Urothelium cell line (cell line): ENCODE measurements around the gene ADGRD1.

Experiments used
- DNase-seq: peaks from one replicate; pipeline ENCODE4 v3.0.0; 2011; ENCODE audit warnings: low spot score, mixed read lengths
- FAIRE-seq: peaks from 2 replicates; lab custom pipeline; 2011; peaks lifted over from hg19 to GRCh38; lab: Jason Lieb, UNC

Gene ADGRD1

DNA sequence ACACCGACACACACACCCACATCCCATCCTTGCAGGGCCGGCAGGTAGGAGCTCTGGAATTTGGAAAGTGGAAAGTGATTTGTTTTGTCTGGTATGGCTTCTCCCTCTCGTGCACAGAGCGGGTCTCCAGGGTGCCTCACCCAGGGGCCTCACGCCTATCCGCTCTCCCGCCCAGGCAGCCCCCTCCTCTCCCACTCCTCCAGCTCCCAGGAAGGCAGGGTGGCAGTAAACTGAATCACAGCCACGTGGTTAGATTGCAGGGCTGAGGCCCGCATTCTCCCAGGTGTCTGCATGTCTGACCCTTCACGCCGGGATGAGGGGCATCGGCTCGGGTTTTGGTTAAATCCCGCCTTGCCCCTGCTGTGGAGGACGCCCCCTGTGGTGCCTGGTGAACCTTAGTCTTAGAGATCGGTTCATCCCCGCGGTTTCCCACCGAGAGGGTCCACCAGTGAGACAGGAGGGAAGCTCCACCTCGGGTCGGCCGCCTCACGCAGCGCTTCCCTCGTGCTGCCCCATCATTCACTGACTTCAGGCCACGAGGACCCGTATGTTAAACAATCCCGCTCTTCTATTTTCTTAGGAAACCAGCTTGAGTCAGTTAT, 64.4 kb downstream of the ADGRD1 start:
- DNase-seq = no peak

GRCh38 chr12:131018808-131019397, 65.2 kb downstream of the ADGRD1 start:
- DNase-seq (no peak), FAIRE-seq (no peak)

More for the DNA sequence above, 64.4 kb downstream of the ADGRD1 start:
- FAIRE-seq = no peak

- no peak for FAIRE-seq
Measured at GRCh38 chr12:131020326-131021153, 66.8 kb downstream of the ADGRD1 start.

DNA sequence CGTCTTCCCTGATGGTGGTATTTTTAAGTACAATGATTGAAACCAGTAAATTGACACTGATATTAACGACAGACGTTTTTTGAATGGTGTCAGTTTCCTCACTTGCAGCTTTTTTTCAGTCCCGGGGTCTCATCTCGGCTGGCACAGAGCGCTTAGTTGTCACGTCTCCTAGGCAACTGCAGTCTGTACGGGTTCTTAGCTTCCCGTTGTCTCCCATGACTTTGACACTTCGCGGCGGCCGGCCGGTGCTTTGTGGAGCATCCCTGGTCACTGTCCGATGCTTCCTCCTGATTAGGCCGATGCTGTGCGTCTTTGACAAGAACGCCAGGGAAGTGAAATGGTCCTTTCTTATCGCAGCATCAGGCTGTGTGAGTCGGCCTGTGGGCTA, 67.4 kb downstream of the ADGRD1 start:
- DNase-seq = no peak
- no peak for FAIRE-seq

More at GRCh38 chr12:131020326-131021153, 66.8 kb downstream of the ADGRD1 start:
- DNase-seq = no peak

DNA sequence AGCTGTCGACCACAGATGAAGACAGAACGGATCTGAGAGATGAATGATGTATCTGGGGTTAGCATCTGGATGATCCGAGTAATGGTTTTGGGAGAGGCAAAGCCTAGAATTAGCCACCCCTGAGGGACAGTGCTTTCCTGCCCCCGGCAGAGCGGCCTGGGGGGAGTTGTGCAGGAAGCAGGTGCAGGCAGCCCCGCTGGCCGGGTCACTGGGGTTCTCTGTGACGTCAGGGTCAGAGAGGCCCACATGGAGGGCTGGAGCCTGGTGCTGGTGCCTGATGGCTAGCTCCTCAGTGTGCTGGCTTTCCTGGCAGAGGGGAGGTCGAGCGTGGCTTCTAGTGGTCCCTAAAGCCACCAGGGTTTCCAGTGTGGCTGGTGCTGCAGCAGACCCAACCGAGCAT, 70.3 kb downstream of the ADGRD1 start:
- FAIRE-seq (no peak), DNase-seq (no peak)

- DNase-seq (no peak), FAIRE-seq (no peak)
Measured at GRCh38 chr12:131024721-131025120, 71.0 kb downstream of the ADGRD1 start.

DNA sequence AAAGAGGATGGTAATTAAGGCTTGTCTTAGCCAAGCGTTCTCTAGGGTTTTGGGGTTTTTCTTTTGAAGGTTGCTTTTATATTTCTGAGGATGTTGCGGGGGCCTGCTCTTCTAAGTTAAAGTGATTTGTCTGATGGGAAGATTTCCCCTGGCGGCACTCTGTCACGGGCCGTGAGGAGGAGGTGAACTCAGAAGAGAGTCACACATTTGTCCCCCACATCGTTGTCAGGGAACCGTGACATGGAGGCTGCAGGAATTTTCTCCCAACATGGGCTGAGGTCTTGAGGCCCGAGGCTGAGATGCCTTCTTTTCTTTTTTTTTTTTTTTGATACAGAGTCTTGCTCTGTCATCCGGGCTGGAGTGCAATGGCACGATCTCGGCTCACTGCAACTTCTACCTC, 71.5 kb downstream of the ADGRD1 start:
- no peak for FAIRE-seq

GRCh38 chr12:131025939-131026702, 72.4 kb downstream of the ADGRD1 start:
- FAIRE-seq = no peak

More for the DNA sequence above, 71.5 kb downstream of the ADGRD1 start:
- no peak for DNase-seq

DNA sequence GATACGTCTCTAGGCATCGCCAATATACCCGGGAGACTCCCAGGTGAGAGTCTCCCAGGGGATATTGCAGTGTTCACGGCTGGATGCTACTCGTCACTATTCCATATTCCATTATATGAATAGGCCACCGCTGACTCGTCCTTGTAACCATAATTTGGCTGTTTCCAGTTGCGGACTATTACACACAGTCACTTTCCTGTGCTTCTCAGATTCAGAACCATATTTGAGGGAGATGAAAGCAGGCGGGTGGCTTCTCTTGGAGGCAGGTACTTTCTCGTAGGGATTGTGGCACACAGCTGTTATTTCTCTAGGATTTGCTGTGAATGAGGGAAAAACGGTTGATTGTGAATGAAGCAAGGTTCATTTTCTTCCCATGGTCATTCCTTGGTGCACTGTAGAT, 73.0 kb downstream of the ADGRD1 start:
- FAIRE-seq (no peak), DNase-seq (no peak)

More at GRCh38 chr12:131025939-131026702, 72.4 kb downstream of the ADGRD1 start:
- DNase-seq = no peak

DNA sequence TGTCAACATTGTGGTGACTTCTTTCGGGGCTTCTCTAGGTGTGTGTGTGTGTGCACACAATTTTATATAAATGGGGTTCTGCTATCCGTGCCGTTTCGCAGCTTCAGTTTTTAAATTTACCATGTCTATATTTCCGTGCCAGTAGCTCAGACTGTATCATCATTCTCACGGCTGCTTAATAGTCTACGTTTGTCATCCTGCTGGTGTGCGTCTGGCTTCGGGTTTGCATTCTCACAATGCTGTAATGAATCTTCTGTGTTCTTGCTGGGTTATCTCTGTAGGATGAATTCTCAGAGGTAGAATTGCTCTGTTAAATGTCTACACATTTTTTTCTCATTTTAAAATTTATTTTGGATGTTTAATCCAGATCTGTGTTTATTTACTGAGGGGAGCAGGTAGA, 73.6 kb downstream of the ADGRD1 start:
- FAIRE-seq (no peak), DNase-seq (no peak)

DNA sequence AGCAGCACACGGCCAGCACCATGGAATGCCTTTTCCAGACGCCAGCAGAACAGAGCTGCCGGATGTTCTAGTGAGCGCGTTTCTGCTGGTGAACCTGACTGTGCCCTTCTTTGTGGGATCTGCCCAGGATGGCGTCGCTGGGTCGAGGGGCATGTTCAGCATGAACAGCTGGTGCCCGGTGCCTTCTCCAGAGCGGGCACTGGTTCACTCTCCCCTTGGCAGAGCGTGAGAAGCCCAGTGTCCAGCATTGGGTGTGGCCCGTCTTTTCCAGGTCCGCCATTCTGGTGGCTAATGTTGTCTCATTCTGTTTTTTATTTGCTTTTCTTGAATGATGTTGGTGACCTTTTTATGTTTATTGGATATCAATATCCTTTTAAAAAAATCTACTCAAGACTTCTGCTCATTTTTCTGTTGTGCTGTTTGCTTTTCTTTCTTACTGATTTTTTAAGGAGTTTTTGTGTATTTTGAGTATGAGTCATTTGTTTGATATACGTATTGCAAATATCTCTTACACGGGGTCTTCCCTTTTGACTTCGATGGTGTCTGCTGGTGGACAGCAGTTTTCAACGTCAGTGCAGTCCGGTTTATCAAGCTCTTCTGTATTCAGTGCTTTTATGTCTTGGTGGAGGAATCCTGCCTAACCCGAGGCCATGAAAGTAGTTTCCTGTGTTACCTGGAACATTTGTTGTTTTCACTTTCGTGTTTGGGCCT, 74.3 kb downstream of the ADGRD1 start:
- FAIRE-seq (no peak), DNase-seq (no peak)

DNA sequence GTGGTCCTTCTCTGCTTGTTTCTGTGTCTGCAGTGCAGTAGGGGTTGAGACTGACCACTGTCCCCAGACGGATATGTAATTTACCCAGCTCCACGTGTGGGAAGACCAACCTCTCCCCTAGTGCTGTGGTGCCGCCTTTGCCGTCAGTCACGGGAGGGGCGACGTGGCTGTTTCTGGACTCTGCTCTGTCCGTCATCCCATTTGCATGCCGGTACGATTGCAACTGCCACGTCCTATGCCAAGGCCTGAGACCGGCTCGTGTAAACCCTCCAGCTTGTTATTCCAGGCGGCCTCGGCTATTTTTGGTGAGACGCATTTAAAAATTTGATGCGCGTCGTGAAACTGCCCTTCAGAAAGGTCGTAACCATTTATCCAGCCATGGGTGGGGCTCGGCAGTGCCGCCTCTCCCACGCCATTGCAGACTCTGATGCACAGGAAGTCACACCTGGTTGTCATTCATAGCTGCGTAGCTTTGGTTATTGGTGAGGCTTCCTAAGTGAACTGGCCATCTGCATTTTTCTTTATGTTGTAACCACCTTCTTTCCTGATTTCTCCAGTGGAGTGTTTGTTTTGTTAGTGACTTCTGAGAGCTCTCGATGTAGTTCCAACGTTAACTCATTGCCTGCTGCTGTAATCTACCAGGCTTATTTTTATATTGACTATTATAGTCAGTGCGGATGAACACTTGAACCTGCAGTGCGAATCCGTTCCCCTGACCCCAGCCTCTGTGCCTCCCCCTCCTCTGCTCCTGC, 75.1 kb downstream of the ADGRD1 start:
- DNase-seq = no peak
- no peak for FAIRE-seq

DNA sequence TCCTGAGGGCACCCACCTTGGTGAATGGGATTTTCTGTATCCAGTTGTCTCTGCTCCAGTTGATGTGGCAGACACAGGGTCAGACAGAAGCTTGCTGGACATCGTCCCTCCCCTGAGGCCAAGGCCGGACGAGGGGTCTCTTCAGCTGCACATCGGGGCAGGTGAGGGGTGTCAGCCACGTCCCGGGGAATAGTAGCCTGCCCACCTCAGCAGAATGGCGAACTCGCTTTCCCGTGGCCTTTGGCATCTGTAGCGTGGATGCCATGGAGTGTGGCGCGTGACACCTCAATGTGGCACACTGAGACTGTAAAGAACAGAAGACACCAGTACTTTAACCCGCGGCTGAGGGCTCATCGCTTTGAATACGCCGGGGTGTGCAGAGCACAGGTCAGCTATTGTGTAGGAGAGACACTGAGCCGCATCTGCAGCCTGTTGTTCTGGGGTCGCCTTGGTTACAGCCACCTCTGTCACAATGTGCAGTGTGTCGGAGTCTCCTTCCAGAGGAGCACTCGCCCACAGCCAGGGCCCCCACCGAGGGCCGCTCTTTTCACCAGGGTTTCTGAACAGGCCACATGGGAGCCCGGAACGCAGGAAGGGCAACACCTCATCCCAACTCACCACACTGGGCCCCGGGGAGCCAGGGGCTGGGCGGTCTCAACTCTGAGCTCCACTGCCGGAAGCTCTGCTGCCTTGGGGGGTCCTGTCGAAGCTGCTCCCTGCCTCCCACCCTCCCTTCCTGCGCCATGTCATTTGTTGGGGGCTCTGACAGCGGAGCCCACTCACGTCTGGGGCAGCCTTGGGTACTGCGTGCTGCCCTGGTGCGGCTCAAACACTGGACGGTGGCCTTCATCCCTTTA, 77.0 kb downstream of the ADGRD1 start:
- no peak for DNase-seq
- FAIRE-seq = no peak

DNA sequence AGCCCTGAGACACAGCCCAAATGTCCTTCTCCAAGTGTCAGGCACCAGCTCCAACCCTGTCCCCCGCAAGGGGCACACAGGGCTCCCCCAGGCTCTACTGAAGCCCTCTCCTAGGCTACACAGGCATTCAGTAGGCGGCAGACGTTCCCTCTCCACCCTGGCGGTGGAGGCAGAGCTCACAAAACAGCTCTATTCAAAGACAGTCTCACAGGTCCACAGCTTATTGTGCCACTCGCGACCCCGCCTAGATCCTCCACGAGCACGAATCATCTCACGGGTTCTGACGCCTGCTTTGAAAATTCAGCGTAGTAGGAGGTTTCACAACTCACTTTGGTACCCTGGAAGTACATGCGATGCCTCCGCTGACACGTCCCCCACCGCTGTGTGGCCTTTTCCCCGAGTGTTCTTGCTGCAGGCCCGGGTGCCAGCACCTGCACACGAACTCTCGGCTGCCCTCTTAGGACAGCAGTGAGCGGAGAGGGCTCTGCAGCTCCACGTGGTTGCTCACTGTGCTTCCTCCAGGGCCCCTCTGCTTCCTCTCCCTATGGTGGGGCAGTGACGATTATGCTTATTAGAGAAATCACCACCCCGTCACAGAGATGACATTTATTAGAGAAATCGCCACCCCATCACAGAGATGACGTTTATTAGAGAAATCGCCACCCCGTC, 78.5 kb downstream of the ADGRD1 start:
- no peak for DNase-seq
- no peak for FAIRE-seq

GRCh38 chr12:131033486-131033885, 79.8 kb downstream of the ADGRD1 start:
- FAIRE-seq = no peak
- no peak for DNase-seq

DNA sequence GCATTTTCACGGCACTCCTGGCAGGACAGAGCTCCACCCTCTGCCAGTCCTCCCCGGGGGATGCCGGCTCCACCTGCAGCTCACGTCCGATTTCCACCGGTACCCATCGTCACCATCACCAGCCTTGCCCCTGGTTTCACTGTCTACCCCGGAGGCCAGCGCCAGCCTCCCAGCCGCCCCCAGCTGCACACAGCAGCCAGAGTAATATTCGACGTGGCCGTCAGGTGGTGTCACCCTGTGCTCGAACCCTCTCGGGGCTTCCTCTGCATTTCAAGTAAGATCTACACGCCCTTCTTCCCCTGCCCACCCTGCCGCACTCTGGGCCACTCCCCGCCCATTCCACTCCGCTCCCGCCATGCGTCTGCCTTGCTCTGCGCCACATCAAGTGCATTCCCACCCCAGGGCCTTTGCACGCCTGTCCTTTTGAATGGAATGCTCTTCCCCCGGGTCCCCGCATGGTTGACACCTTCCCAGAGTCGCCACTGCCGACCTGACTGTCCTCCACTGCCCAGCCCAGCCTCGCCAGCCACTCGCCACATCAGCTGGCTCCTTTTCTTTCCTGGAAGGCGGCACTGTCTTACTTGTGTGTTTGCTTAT, 80.3 kb downstream of the ADGRD1 start:
- FAIRE-seq = no peak
- DNase-seq = no peak

DNA sequence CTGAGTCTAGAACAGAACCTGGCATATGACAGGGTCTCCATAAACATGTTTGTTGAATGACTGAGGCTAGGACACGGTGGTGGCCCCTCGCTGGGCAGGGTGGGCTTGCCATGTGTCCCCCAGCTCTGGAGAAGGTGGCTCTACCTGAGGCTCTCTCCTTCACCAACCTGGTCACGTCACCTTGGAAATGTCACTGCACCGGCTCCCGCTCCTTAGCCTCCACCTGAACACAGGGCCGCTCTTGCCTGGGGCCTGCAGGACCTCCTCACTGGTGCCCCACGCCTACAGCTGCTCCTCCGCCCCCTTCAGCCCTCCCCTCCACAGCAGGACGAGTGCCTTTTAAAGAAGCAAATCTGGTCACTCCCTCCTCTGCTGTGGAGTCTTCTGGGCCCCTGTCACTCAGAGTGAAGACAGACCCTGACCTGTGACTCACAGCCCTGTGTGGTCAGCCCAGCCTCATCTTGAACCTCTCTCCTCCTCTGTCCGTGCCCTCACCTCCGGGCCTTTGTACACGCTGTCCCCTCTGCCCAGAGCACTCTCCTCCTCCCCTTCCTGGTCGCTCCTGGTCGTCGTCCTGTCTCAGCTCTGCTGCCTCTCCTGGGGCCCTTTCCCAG, 81.0 kb downstream of the ADGRD1 start:
- peak; percentile 15 for DNase-seq
- no peak for FAIRE-seq

DNA sequence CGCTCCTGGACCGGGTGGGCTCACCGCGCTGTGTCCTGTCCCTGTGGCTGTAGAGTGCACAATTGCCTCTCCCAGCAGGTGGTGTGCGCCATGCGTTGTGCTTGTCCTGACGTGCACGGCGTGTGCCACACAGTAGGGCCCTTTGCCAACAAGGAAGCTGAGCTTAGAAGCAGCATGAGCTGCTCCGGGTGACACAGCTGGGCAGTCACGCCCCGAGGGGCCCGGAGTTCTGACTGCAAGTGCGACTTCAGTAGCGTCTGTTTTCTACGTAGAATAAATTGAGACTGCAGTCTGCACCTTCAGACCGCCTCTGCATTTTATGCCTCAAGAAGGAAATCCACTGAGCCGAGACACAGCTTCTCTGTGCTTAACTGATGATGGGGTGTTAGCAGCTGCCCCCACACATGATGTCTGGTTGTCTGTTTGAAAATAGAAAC, 81.6 kb downstream of the ADGRD1 start:
- no peak for DNase-seq
- no peak for FAIRE-seq
